Liver (tissue), 9 donors: ENCODE results near the gene DFFB. TPM values are rescaled to one million over a fixed set of nuclear protein-coding genes. Genes with fewer than 3 reads are reported as not detected.

Experiments used
- DNase-seq: peaks from one replicate; pipeline ENCODE4 v3.0.0-alpha.2; 2017; ENCODE audit warnings: low spot score
- H3K27ac ChIP-seq, 2 donors: one replicate each; pipeline ENCODE4 v1.7.0; 2013; ENCODE audit warnings: inconsistent platforms in 2 of 2, low read length in 2 of 2, control low read depth in 1 of 2, low read depth in 1 of 2, mild to moderate bottlenecking in 1 of 2
- H3K27me3 ChIP-seq, 4 donors: one replicate each; pipeline versions ENCODE4 v1.6.1 to v1.7.0; 2013; ENCODE audit warnings: low read length in 3 of 4, inconsistent platforms in 1 of 4, mild to moderate bottlenecking in 1 of 4, moderate library complexity in 1 of 4; ENCODE audit not compliant: control insufficient read depth in 4 of 4, insufficient read depth in 4 of 4
- H3K36me3 ChIP-seq, 4 donors: one replicate each; pipeline versions ENCODE4 v1.6.1 to v1.7.0; 2013; ENCODE audit warnings: low read length in 3 of 4, mild to moderate bottlenecking in 3 of 4, low read depth in 1 of 4, moderate library complexity in 1 of 4; ENCODE audit not compliant: control insufficient read depth in 4 of 4, insufficient read depth in 3 of 4
- H3K4me1 ChIP-seq, 4 donors: one replicate each; pipeline versions ENCODE4 v1.6.1 to v1.7.0; 2013; ENCODE audit warnings: low read length in 3 of 4, mild to moderate bottlenecking in 3 of 4, moderate library complexity in 1 of 4; ENCODE audit not compliant: control insufficient read depth in 4 of 4, insufficient read depth in 4 of 4
- H3K4me3 ChIP-seq, 3 donors: one replicate each; pipeline versions ENCODE4 v1.6.1 to v1.7.0; 2013; ENCODE audit warnings: low read length in 3 of 3, control low read depth in 1 of 3, low read depth in 1 of 3, mild to moderate bottlenecking in 1 of 3
- H3K9ac ChIP-seq, 2 donors: one replicate each; pipeline ENCODE4 v1.7.0; 2013; ENCODE audit warnings: low read length in 2 of 2, mild to moderate bottlenecking in 2 of 2, moderate library complexity in 2 of 2, control low read depth in 1 of 2, low read depth in 1 of 2
- H3K9me3 ChIP-seq, 4 donors: one replicate each; pipeline versions ENCODE4 v1.6.1 to v1.7.0; 2013; ENCODE audit warnings: low read length in 3 of 4; ENCODE audit not compliant: control insufficient read depth in 4 of 4
- ATF3 ChIP-seq: IDR thresholded peaks from 2 replicates; pipeline ENCODE4 v1.6.1; 2016; ENCODE audit warnings: antibody characterized with exemption
- EGR1 ChIP-seq, 2 donors: IDR thresholded peaks; 2 replicates each; pipeline ENCODE4 v1.6.1; 2016 to 2018; ENCODE audit warnings: antibody characterized with exemption in 2 of 2, low read depth in 2 of 2
- FOXA1 ChIP-seq: IDR thresholded peaks from 2 replicates; pipeline ENCODE4 v1.6.1; 2016; ENCODE audit warnings: antibody characterized with exemption
- FOXA2 ChIP-seq: IDR thresholded peaks from 2 replicates; pipeline ENCODE4 v1.6.1; 2016; ENCODE audit warnings: antibody characterized with exemption
- GABPA ChIP-seq, 2 donors: IDR thresholded peaks in 1 of 2; conservative IDR thresholded peaks in 1 of 2; 2 replicates each; pipeline ENCODE4 v1.6.1; 2016; ENCODE audit warnings: antibody characterized with exemption in 2 of 2, mild to moderate bottlenecking in 1 of 2, moderate library complexity in 1 of 2
- MAX ChIP-seq: IDR thresholded peaks from 2 replicates; pipeline ENCODE4 v1.6.1; 2016; ENCODE audit warnings: antibody characterized with exemption
- NR2F2 ChIP-seq: IDR thresholded peaks from 2 replicates; pipeline ENCODE4 v1.6.1; 2016; ENCODE audit warnings: antibody characterized with exemption
- RAD21 ChIP-seq, 2 donors: IDR thresholded peaks; 2 replicates each; pipeline ENCODE4 v1.6.1; 2016; ENCODE audit warnings: antibody characterized with exemption in 2 of 2, mild to moderate bottlenecking in 2 of 2
- REST ChIP-seq: IDR thresholded peaks from 2 replicates; pipeline ENCODE4 v1.6.1; 2016; ENCODE audit warnings: antibody characterized with exemption, mild to moderate bottlenecking
- RXRA ChIP-seq, 2 donors: IDR thresholded peaks; 2 replicates each; pipeline ENCODE4 v1.6.1; 2017 to 2018; ENCODE audit warnings: antibody characterized with exemption in 2 of 2, mild to moderate bottlenecking in 1 of 2
- SP1 ChIP-seq: IDR thresholded peaks from 2 replicates; pipeline ENCODE4 v1.6.1; 2018; ENCODE audit warnings: antibody characterized with exemption, mild to moderate bottlenecking
- YY1 ChIP-seq: IDR thresholded peaks from 2 replicates; pipeline ENCODE4 v1.6.1; 2016; ENCODE audit warnings: antibody characterized with exemption, mild to moderate bottlenecking
- WGBS: extraction: QIAGEN DNeasy Blood & Tissue Kit; methylation state at CpG from one replicate; pipeline ENCODE4 v1.1.7; 2013; 5-methylcytosine and 5-hydroxymethylcytosine counted together
- polyA plus RNA-seq, 2 donors: library from polyadenylated mRNA; stranded (reverse) in 1 of 2; unstranded in 1 of 2; fragments of 200-250 nt in 1 of 2; fragments of >200 nt in 1 of 2; fragmentation: Nextera tagmentation in 1 of 2; extraction: Ambion mirVana in 1 of 2; gene quantifications; one replicate each; pipeline versions ENCODE4 v1.2.1 to v1.2.3, GENCODE V29; 2013 to 2015
- total RNA-seq, 2 donors: library from RNA; depleted of rRNA; stranded (reverse); fragments of >200 nt; gene quantifications; one replicate each; pipeline ENCODE4 v1.2.3, GENCODE V29; 2014
- donor health status: healthy.
- donor health status: healthy.
- donor health status: healthy.
- donor health status: healthy.
- donor health status: healthy.

Gene DFFB
- total and polyA plus RNA-seq, 4 donors: 0.92 to 6.1 (median 2.9) TPM

GRCh38 chr1:3816331-3817137 is 40.7 kb upstream of the DFFB start (continued):
- TF ChIP-seq REST (no peak), MAX (no peak), RXRA (IDR thresholded peaks at IDR 0.05) (no peak), FOXA2 (no peak), NR2F2 (no peak)

- Histone ChIP-seq H3K9ac (no peak overlapping the region), H3K36me3 (peaks cover 3 to 54% (median 24%) of the 10 kb centered on the region in 4 donors), H3K27me3 (no peaks in the 10 kb centered on the region), H3K9me3 (no peaks in the 10 kb centered on the region), H3K4me3 (no peak overlapping the region), H3K27ac (no peak overlapping the region), H3K4me1 (no peaks in the 10 kb centered on the region)
- no peak for DNase-seq
- TF ChIP-seq YY1 (no peak), ATF3 (no peak), GABPA (IDR thresholded peaks at IDR 0.05 in 1 of 2, conservative IDR thresholded peaks at IDR 0.05 in 1 of 2) (no peak), RXRA (IDR thresholded peaks at IDR 0.05) (no peak), FOXA1 (no peak), SP1 (no peak), RAD21 (IDR thresholded peaks at IDR 0.05) (no peak), EGR1 (IDR thresholded peaks at IDR 0.05; ENCODE audit: low read depth in 2 of 2) (no peak)
- 94% methylated on average over 17 of the region's 17 CpGs for WGBS
These were observed 40.0 kb upstream of the DFFB start for GRCh38 chr1:3817138-3817740.

GRCh38 chr1:3817821-3818597 is 39.3 kb upstream of the DFFB start:
- Histone ChIP-seq H3K27me3 (no peaks in the 10 kb centered on the region), H3K9ac (no peak overlapping the region), H3K9me3 (no peaks in the 10 kb centered on the region), H3K36me3 (peaks cover 3 to 62% (median 25%) of the 10 kb centered on the region in 4 donors), H3K4me3 (no peak overlapping the region), H3K4me1 (no peaks in the 10 kb centered on the region), H3K27ac (no peak overlapping the region)
- WGBS: 95% methylated on average over 28 of the region's 28 CpGs
- no peak for DNase-seq
- no peak for TF ChIP-seq NR2F2
